Gastrocnemius medialis (tissue), 4 donors: ENCODE measurements around the gene TPRG1L. TPM values are rescaled to one million over a fixed set of nuclear protein-coding genes. Genes with fewer than 3 reads are reported as not detected.

ENCODE experiments used
- ATAC-seq, 2 donors: fragments of 150-250 bp; one replicate each; pipeline ENCODE4 v1.9.1; 2016
- DNase-seq, 2 donors: peaks; one replicate each; pipeline ENCODE4 v3.0.0-alpha.2; 2019
- H3K27ac ChIP-seq, 4 donors: fragments of 200-600 bp; sonication (generic); 1 replicate in 1 of 4; 2 replicates in 3 of 4; pipeline ENCODE4 v1.5.1; 2016 to 2018; ENCODE audit warnings: mild to moderate bottlenecking in 2 of 4, moderate library complexity in 1 of 4
- H3K27me3 ChIP-seq, 3 donors: fragments of 200-600 bp; sonication (generic) in 2 of 3; 1 replicate in 1 of 3; 2 replicates in 2 of 3; pipeline versions ENCODE4 v1.5.1 to v1.6.0; 2016 to 2019; ENCODE audit warnings: mild to moderate bottlenecking in 1 of 3, moderate library complexity in 1 of 3
- H3K36me3 ChIP-seq, 2 donors: fragments of 200-600 bp; sonication (generic) in 1 of 2; one replicate each; pipeline ENCODE4 v1.5.1; 2017 to 2018
- H3K4me1 ChIP-seq, 2 donors: fragments of 200-600 bp; sonication (generic) in 1 of 2; one replicate each; pipeline ENCODE4 v1.5.1; 2016 to 2017; ENCODE audit warnings: mild to moderate bottlenecking in 2 of 2
- H3K4me3 ChIP-seq, 4 donors: fragments of 200-600 bp; sonication (generic) in 3 of 4; 1 replicate in 1 of 4; 2 replicates in 3 of 4; pipeline ENCODE4 v1.5.1; 2016 to 2019; ENCODE audit warnings: mild to moderate bottlenecking in 2 of 4
- H3K9me3 ChIP-seq, 3 donors: fragments of 200-600 bp; sonication (generic) in 2 of 3; 1 replicate in 1 of 3; 2 replicates in 2 of 3; pipeline ENCODE4 v1.5.1; 2016 to 2019
- CTCF ChIP-seq, 5 experiments: fragments of 450-650 bp in 3 of 5; fragments of 200-600 bp in 2 of 5; sonication (generic) in 2 of 5; IDR thresholded peaks in 4 of 5; conservative IDR thresholded peaks in 1 of 5; 1 replicate in 4 of 5; 2 replicates in 1 of 5; pipeline ENCODE4 v1.5.1; 2016 to 2019; ENCODE audit warnings: antibody characterized with exemption in 5 of 5, mild to moderate bottlenecking in 3 of 5, moderate library complexity in 3 of 5
- POLR2A ChIP-seq, 2 donors: fragments of 450-650 bp; IDR thresholded peaks; one replicate each; pipeline ENCODE4 v1.6.1; 2017; ENCODE audit warnings: antibody characterized with exemption in 2 of 2, mild to moderate bottlenecking in 2 of 2, moderate library complexity in 2 of 2
- in situ Hi-C, 4 donors: fragments of 200-750 bp; cut with MboI; loops; one replicate each; pipeline versions ENCODE4 v1.15.0 to v1.8.0; 2017; ENCODE audit warnings: low sequenced_read_pairs in 4 of 4
- intact Hi-C: fragments of 100-400 bp; cut with DNase I; formaldehyde crosslinking; loops from one replicate; pipeline ENCODE4 v1.15.1; 2023; ENCODE audit warnings: low total_unique reads
- total RNA-seq, 4 donors: library from RNA; depleted of rRNA; stranded (reverse); fragments of >200 nt; gene quantifications; one replicate each; pipeline versions ENCODE4 v1.1.0 to v1.2.3, GENCODE V29; 2016

TPRG1L gene
- total RNA-seq, 4 donors from 2014 or later = 25.3 to 38.7 (median 30.0) TPM

- no peaks in the 10 kb centered on the region for H3K9me3 ChIP-seq
- no peak overlapping the region for H3K4me3 ChIP-seq
- H3K27ac ChIP-seq = no peak overlapping the region
- in situ Hi-C loops = no loop called here
- no peak for ATAC-seq
- H3K27me3 ChIP-seq = peaks cover 2 to 9% (median 2%) of the 10 kb centered on the region in 3 donors
- H3K36me3 ChIP-seq = no peaks in the 10 kb centered on the region
- H3K4me1 ChIP-seq = no peaks in the 10 kb centered on the region
- intact Hi-C loops = no loop called here
- TF ChIP-seq CTCF (IDR thresholded peaks at IDR 0.05 in 4 of 5, conservative IDR thresholded peaks at IDR 0.05 in 1 of 5) = no peak
- TF ChIP-seq POLR2A (IDR thresholded peaks at IDR 0.05) = no peak
- DNase-seq = no peak
Observed at GRCh38 chr1:3616861-3617260, 8.0 kb upstream of the TPRG1L start.

GRCh38 chr1:3617806-3618345 is 6.9 kb upstream of the TPRG1L start:
- H3K9me3 ChIP-seq = no peaks in the 10 kb centered on the region
- intact Hi-C loops = no loop called here
- H3K27ac ChIP-seq = no peak overlapping the region
- DNase-seq = no peak
- peaks cover 3 to 4% of the 10 kb centered on the region in 2 donors for H3K4me1 ChIP-seq
- H3K4me3 ChIP-seq = no peak overlapping the region
- no peak for ATAC-seq
- H3K27me3 ChIP-seq = no peaks in the 10 kb centered on the region
- in situ Hi-C loops = no loop called here
- TF ChIP-seq POLR2A (IDR thresholded peaks at IDR 0.05) (no peak), CTCF (IDR thresholded peaks at IDR 0.05 in 4 of 5, conservative IDR thresholded peaks at IDR 0.05 in 1 of 5) (no peak)
- no peaks in the 10 kb centered on the region for H3K36me3 ChIP-seq

GRCh38 chr1:3618531-3618880 is 6.3 kb upstream of the TPRG1L start:
- TF ChIP-seq CTCF (IDR thresholded peaks at IDR 0.05 in 4 of 5, conservative IDR thresholded peaks at IDR 0.05 in 1 of 5) = no peak
- no peak for TF ChIP-seq POLR2A (IDR thresholded peaks at IDR 0.05)
- no peaks in the 10 kb centered on the region for H3K36me3 ChIP-seq
- no peaks in the 10 kb centered on the region for H3K9me3 ChIP-seq
- intact Hi-C loops = no loop called here
- no peak for DNase-seq
- peaks cover 9 to 10% of the 10 kb centered on the region in 2 donors for H3K4me1 ChIP-seq
- in situ Hi-C loops = no loop called here
- ATAC-seq = peak in 1 of 2 donors; percentile 18
- H3K4me3 ChIP-seq = no peak overlapping the region
- no peak overlapping the region for H3K27ac ChIP-seq
- no peaks in the 10 kb centered on the region for H3K27me3 ChIP-seq

- Histone ChIP-seq H3K27me3 (no peaks in the 10 kb centered on the region), H3K9me3 (no peaks in the 10 kb centered on the region), H3K4me3 (no peak overlapping the region), H3K36me3 (no peaks in the 10 kb centered on the region), H3K27ac (no peak overlapping the region), H3K4me1 (peaks cover 14 to 16% of the 10 kb centered on the region in 2 donors)
- TF ChIP-seq POLR2A (IDR thresholded peaks at IDR 0.05) (no peak), CTCF (IDR thresholded peaks at IDR 0.05 in 4 of 5, conservative IDR thresholded peaks at IDR 0.05 in 1 of 5) (peak; percentile 66 to 91 (median 84))
- in situ Hi-C loops (no loop called here), intact Hi-C loops (loop anchor here (1.0 kb wide), 2 partner anchors 54 to 128 kb away; no protein-coding TSS in a partner anchor)
- ATAC-seq (peak; percentile 60 to 83), DNase-seq (peak; percentile 32 to 46)
Observed at GRCh38 chr1:3618881-3619671, 5.7 kb upstream of the TPRG1L start.
